ENCODE results near the gene ARHGEF12. TPM values are rescaled to one million over a fixed set of nuclear protein-coding genes. Genes with fewer than 3 reads are reported as not detected.

Gene ARHGEF12
- total and polyA plus RNA-seq, 2 experiments from 2014 or later: 9.0 to 38.9 TPM

GRCh38 chr11:120343429-120343828 lies 7.2 kb downstream of the ARHGEF12 start (continued):
- TF ChIP-seq POLR2AphosphoS5 (IDR thresholded peaks at IDR 0.05; ENCODE audit: low read depth): no peak
- no peak for TF ChIP-seq EZH2phosphoT487 (IDR thresholded peaks at IDR 0.05; ENCODE audit: unreplicated experiment)
- no peak for TF ChIP-seq JUNB (IDR thresholded peaks at IDR 0.05; ENCODE audit: unreplicated experiment)
- no peak for TF ChIP-seq NANOG (IDR thresholded peaks at IDR 0.05; ENCODE audit: borderline replicate concordance)
- no peak for TF ChIP-seq ZNF114 (CRISPR knock-in tag; IDR thresholded peaks at IDR 0.05)
- TF ChIP-seq EZH2 (IDR thresholded peaks at IDR 0.05; ENCODE audit: low read depth, unreplicated experiment): no peak
- TF ChIP-seq CTCF (conservative IDR thresholded peaks at IDR 0.05; ENCODE audit: low read depth in 2 of 2): no peak
- no peak for TF ChIP-seq ZNF331 (CRISPR knock-in tag; IDR thresholded peaks at IDR 0.05; ENCODE audit: low read depth)
- no peak for TF ChIP-seq CREB1 (CRISPR knock-in tag; IDR thresholded peaks at IDR 0.05; ENCODE audit: low read depth)

GRCh38 chr11:120344302-120345004 lies 8.2 kb downstream of the ARHGEF12 start:
- H3K36me3 Mint-ChIP-seq (ENCODE audit: low read depth): no peaks in the 10 kb centered on the region
- H3K4me1 Mint-ChIP-seq: peaks cover 29% of the 10 kb centered on the region
- Histone ChIP-seq H3K4me3 (no peak overlapping the region), H3K4me1 (ENCODE audit: insufficient read depth) (peaks cover 18% of the 10 kb centered on the region; the same call in 1 of the 2 replicates), H2AFZ (no peak overlapping the region), H3K27me3 (ENCODE audit: insufficient read depth) (no peaks in the 10 kb centered on the region), H3F3A (replicated peaks; ENCODE audit: low read depth) (no peaks in the 10 kb centered on the region), H3K27ac (ENCODE audit: low read depth) (no peak overlapping the region), H3K4me2 (no peak overlapping the region), H3K36me3 (ENCODE audit: insufficient read depth) (no peaks in the 10 kb centered on the region), H3K79me2 (replicated peaks; ENCODE audit: insufficient read depth) (peaks cover 98% of the 10 kb centered on the region), H4K20me1 (replicated peaks; ENCODE audit: insufficient read depth) (0 out of 2 replicates have a peak, but pooled peaks cover 11% of the 10 kb centered on the region), H3K9me2 (ENCODE audit: insufficient read depth) (no peaks in the 10 kb centered on the region)
- DNase-seq (ENCODE audit: low spot score) (no peak), ATAC-seq (no peak)
- peak overlapping the region; percentile 6; the same call in 1 of the 2 replicates for H3K27ac Mint-ChIP-seq
- H3K27me3 Mint-ChIP-seq (ENCODE audit: insufficient read depth, low read depth, poor library complexity): no peaks in the 10 kb centered on the region
- H3K9me3 Mint-ChIP-seq: no peaks in the 10 kb centered on the region
- H3K4me3 Mint-ChIP-seq: no peak overlapping the region
- TF ChIP-seq JUNB (IDR thresholded peaks at IDR 0.05; ENCODE audit: unreplicated experiment) (no peak), EZH2phosphoT487 (IDR thresholded peaks at IDR 0.05; ENCODE audit: unreplicated experiment) (no peak), ZNF462 (CRISPR knock-in tag; IDR thresholded peaks at IDR 0.05) (no peak), ZNF331 (CRISPR knock-in tag; IDR thresholded peaks at IDR 0.05; ENCODE audit: low read depth) (no peak), CREB1 (CRISPR knock-in tag; IDR thresholded peaks at IDR 0.05; ENCODE audit: low read depth) (no peak), NANOG (IDR thresholded peaks at IDR 0.05; ENCODE audit: borderline replicate concordance) (no peak), ZNF114 (CRISPR knock-in tag; IDR thresholded peaks at IDR 0.05) (no peak), CTCF (conservative IDR thresholded peaks at IDR 0.05; ENCODE audit: low read depth in 2 of 2) (no peak), STAT1 (IDR thresholded peaks at IDR 0.05; ENCODE audit: unreplicated experiment) (no peak)
